H9 (cell line): ENCODE results near the gene EGFR. TPM values are rescaled to one million over a fixed set of nuclear protein-coding genes. Genes with fewer than 3 reads are reported as not detected.

ENCODE experiments used
- DNase-seq: peaks from one replicate; pipeline ENCODE4 v3.0.0-alpha.2; 2017
- H2AFZ ChIP-seq: one replicate; pipeline ENCODE4 v1.6.1; 2013; ENCODE audit warnings: mild to moderate bottlenecking, low read length, control low read depth, moderate library complexity
- H2AK5ac ChIP-seq: 2 replicates; pipeline ENCODE4 v1.6.1; 2013; ENCODE audit warnings: low read length, control low read depth, mixed read lengths; ENCODE audit not compliant: insufficient read length
- H2BK120ac ChIP-seq: one replicate; pipeline ENCODE4 v1.6.1; 2013; ENCODE audit warnings: low read depth, mild to moderate bottlenecking, low read length, control low read depth, inconsistent platforms; ENCODE audit not compliant: poor library complexity, severe bottlenecking
- H2BK12ac ChIP-seq: 2 replicates; pipeline ENCODE4 v1.6.1; 2013; ENCODE audit warnings: low read length, control low read depth, mixed read lengths, low read depth; ENCODE audit not compliant: insufficient read length
- H2BK15ac ChIP-seq: 2 replicates; pipeline ENCODE4 v1.6.1; 2013; ENCODE audit warnings: low read depth, low read length, control low read depth
- H2BK20ac ChIP-seq: one replicate; pipeline ENCODE4 v1.6.1; 2013; ENCODE audit warnings: low read depth, mild to moderate bottlenecking, low read length, control low read depth, inconsistent platforms; ENCODE audit not compliant: poor library complexity, severe bottlenecking
- H2BK5ac ChIP-seq: 2 replicates; pipeline ENCODE4 v1.6.1; 2013; ENCODE audit warnings: low read length, control low read depth, mixed read lengths; ENCODE audit not compliant: insufficient read length
- H3K14ac ChIP-seq: 2 replicates; pipeline ENCODE4 v1.6.1; 2013; ENCODE audit warnings: low read length, control low read depth; ENCODE audit not compliant: insufficient read depth
- H3K18ac ChIP-seq: 2 replicates; pipeline ENCODE4 v1.6.1; 2013; ENCODE audit warnings: low read depth, mild to moderate bottlenecking, mixed read lengths, low read length, control low read depth; ENCODE audit not compliant: insufficient read length
- H3K23ac ChIP-seq: 2 replicates; pipeline ENCODE4 v1.6.1; 2013; ENCODE audit warnings: low read length, control low read depth, mixed read lengths, low read depth; ENCODE audit not compliant: insufficient read length
- H3K23me2 ChIP-seq: 2 replicates; pipeline ENCODE4 v1.6.1; 2013; ENCODE audit warnings: low read depth, mild to moderate bottlenecking, mixed read lengths, low read length, control low read depth; ENCODE audit not compliant: insufficient read length, poor library complexity, severe bottlenecking
- H3K27ac ChIP-seq: 2 replicates; pipeline ENCODE4 v1.5.1; 2013; ENCODE audit warnings: low read length, control low read depth, mixed read lengths, low read depth; ENCODE audit not compliant: insufficient read length
- H3K27me3 ChIP-seq: 2 replicates; pipeline ENCODE4 v1.6.1; 2013; ENCODE audit warnings: low read length, control low read depth, inconsistent platforms; ENCODE audit not compliant: insufficient read depth
- H3K4ac ChIP-seq: 2 replicates; pipeline ENCODE4 v1.6.1; 2013; ENCODE audit warnings: low read depth, mild to moderate bottlenecking, control low read depth, inconsistent platforms, low read length, moderate library complexity
- H3K4me1 ChIP-seq: 2 replicates; pipeline ENCODE4 v1.6.1; 2013; ENCODE audit warnings: low read length, control low read depth, inconsistent platforms; ENCODE audit not compliant: insufficient read depth
- H3K4me2 ChIP-seq: 2 replicates; pipeline ENCODE4 v1.6.1; 2013; ENCODE audit warnings: low read length, control low read depth, mixed read lengths; ENCODE audit not compliant: insufficient read length, insufficient read depth
- H3K56ac ChIP-seq: 2 replicates; pipeline ENCODE4 v1.6.1; 2013; ENCODE audit warnings: low read depth, mild to moderate bottlenecking, mixed read lengths, low read length, control low read depth; ENCODE audit not compliant: insufficient read length
- H3K79me1 ChIP-seq: 2 replicates; pipeline ENCODE4 v1.6.1; 2013; ENCODE audit warnings: low read depth, mild to moderate bottlenecking, moderate library complexity, low read length, control low read depth, inconsistent platforms; ENCODE audit not compliant: insufficient read depth, poor library complexity, severe bottlenecking
- H3K79me2 ChIP-seq: 2 replicates; pipeline ENCODE4 v1.6.1; 2013; ENCODE audit warnings: low read length, control low read depth, inconsistent platforms; ENCODE audit not compliant: insufficient read depth
- H3K9ac ChIP-seq: 2 replicates; pipeline ENCODE4 v1.6.1; 2013; ENCODE audit warnings: low read length, control low read depth, mixed read lengths; ENCODE audit not compliant: insufficient read length; ENCODE audit errors: extremely low read depth
- H3K9me3 ChIP-seq: one replicate; pipeline ENCODE4 v1.6.1; 2013; ENCODE audit warnings: low read depth, low read length, inconsistent platforms; ENCODE audit not compliant: control insufficient read depth
- H3T11ph ChIP-seq: one replicate; pipeline ENCODE4 v1.6.1; 2013; ENCODE audit warnings: mild to moderate bottlenecking, low read length, control low read depth, inconsistent platforms
- H4K20me1 ChIP-seq: one replicate; pipeline ENCODE4 v1.6.1; 2013; ENCODE audit not compliant: control insufficient read depth, insufficient read length, insufficient read depth
- H4K5ac ChIP-seq: 2 replicates; pipeline ENCODE4 v1.6.1; 2013; ENCODE audit warnings: low read depth, mild to moderate bottlenecking, mixed read lengths, low read length, control low read depth; ENCODE audit not compliant: insufficient read length
- H4K8ac ChIP-seq: replicated peaks from 2 replicates; pipeline ENCODE4 v1.6.1; 2013; ENCODE audit warnings: low read length, control low read depth, mixed read lengths, low read depth; ENCODE audit not compliant: insufficient read length
- H4K91ac ChIP-seq: 2 replicates; pipeline ENCODE4 v1.6.1; 2013; ENCODE audit warnings: low read depth, mild to moderate bottlenecking, moderate library complexity, mixed read lengths, low read length, control low read depth; ENCODE audit not compliant: insufficient read length
- H3K27ac Mint-ChIP-seq, 3 experiments: 2 replicates in 2 of 3; 3 replicates in 1 of 3; pipeline ENCODE4 v1.8.0; 2020 to 2021; ENCODE audit warnings: mixed read lengths in 3 of 3, mild to moderate bottlenecking in 1 of 3, moderate library complexity in 1 of 3
- H3K27me3 Mint-ChIP-seq: 2 replicates; pipeline ENCODE4 v1.8.0; 2021; ENCODE audit warnings: low read depth, mild to moderate bottlenecking, moderate library complexity, mixed read lengths
- H3K36me3 Mint-ChIP-seq, 3 experiments: 2 replicates in 2 of 3; 3 replicates in 1 of 3; pipeline ENCODE4 v1.8.0; 2020 to 2021; ENCODE audit warnings: low read depth in 3 of 3, mixed read lengths in 3 of 3; ENCODE audit not compliant: insufficient read depth in 1 of 3
- H3K4me1 Mint-ChIP-seq, 2 experiments: 2 replicates each; pipeline ENCODE4 v1.8.0; 2020; ENCODE audit warnings: mixed read lengths in 2 of 2
- H3K4me3 Mint-ChIP-seq, 2 experiments: 2 replicates in 1 of 2; 3 replicates in 1 of 2; pipeline ENCODE4 v1.8.0; 2020 to 2021; ENCODE audit warnings: mild to moderate bottlenecking in 2 of 2, mixed read lengths in 2 of 2, moderate library complexity in 1 of 2
- H3K9me3 Mint-ChIP-seq, 2 experiments: 2 replicates in 1 of 2; 3 replicates in 1 of 2; pipeline ENCODE4 v1.8.0; 2020; ENCODE audit warnings: mild to moderate bottlenecking in 2 of 2, mixed read lengths in 2 of 2, moderate library complexity in 1 of 2
- WGBS: extraction: QIAGEN DNeasy Blood & Tissue Kit; methylation state at CpG from one replicate; pipeline ENCODE4 v1.1.7; 2013; ENCODE audit warnings: missing lambda C conversion rate, low lambda C conversion rate, mixed read lengths; ENCODE audit not compliant: insufficient read length; ENCODE audit errors: extremely low coverage; 5-methylcytosine and 5-hydroxymethylcytosine counted together
- total RNA-seq: library from RNA; stranded (reverse); gene quantifications from 2 replicates; pipeline ENCODE4 v1.2.1, GENCODE V29; 2021
- TF ChIP-seq, protein P1 (sequence below): fragments of 200-600 bp; sonication (generic); conservative IDR thresholded peaks from 3 replicates; pipeline ENCODE4 v1.8.0; 2021; ENCODE audit warnings: antibody characterized with exemption, mild to moderate bottlenecking

The EGFR gene
- total RNA-seq, 1 experiment from 2014 or later = 3.3 TPM

DNA sequence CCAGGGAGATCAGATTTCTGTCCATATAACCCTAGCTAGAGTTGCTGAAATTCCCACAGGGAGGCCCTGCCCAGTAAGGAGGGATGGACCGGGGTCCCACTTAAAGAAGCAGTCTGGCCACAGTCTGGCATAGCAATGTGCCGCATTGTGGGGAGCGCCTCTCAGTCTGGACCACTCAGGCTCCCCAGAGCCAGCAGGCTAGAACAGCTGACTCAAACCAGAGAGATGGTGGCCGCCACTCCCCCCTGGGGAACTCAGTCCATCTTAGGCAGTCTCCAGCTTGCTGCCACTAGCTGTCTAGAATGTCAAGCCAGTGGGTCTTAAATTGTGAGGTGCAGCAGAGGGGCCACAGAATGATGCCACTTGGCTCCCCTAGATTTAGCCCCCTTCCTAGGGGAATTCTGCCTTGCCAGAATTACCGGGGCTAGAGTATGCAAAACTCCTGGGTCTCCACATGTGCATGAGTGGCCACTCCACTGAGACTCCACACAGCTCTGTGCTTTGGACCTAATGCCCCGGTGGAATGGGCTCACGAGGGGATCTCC is 213.0 kb downstream of the EGFR start:
- Mint-ChIP-seq H3K27me3 (peaks cover 2% of the 10 kb centered on the region; the same call in 1 of the 2 replicates), H3K4me1 (peaks cover 7 to 11% of the 10 kb centered on the region in 2 experiments; a peak in 3 of 4 replicates), H3K36me3 (peaks cover 0 to 5% (median 0%) of the 10 kb centered on the region in 3 experiments; a peak in 1 of 7 replicates), H3K4me3 (no peak overlapping the region), H3K27ac (no peak overlapping the region), H3K9me3 (peaks cover 0 to 12% of the 10 kb centered on the region in 2 experiments; a peak in 3 of 5 replicates)
- H2AK5ac ChIP-seq = no peak overlapping the region
- H2BK15ac ChIP-seq = no peak overlapping the region
- no peaks in the 10 kb centered on the region for H3K23me2 ChIP-seq
- H4K20me1 ChIP-seq = peaks cover 3% of the 10 kb centered on the region
- H2BK20ac ChIP-seq = no peak overlapping the region
- no peak overlapping the region for H3K4me2 ChIP-seq
- H2BK5ac ChIP-seq = no peak overlapping the region
- H3K23ac ChIP-seq = no peak overlapping the region
- H4K91ac ChIP-seq = peak overlapping the region; percentile 53
- H3K79me1 ChIP-seq = no peaks in the 10 kb centered on the region
- no peak overlapping the region for H3K4ac ChIP-seq
- no peak overlapping the region for H3K9ac ChIP-seq
- WGBS = no CpG with 5 or more reads among the region's 7 CpGs
- no peaks in the 10 kb centered on the region for H3K27me3 ChIP-seq
- no peak overlapping the region for H4K8ac ChIP-seq
- no peak overlapping the region; the same call in 1 of the 2 replicates for H3K14ac ChIP-seq
- H3K79me2 ChIP-seq = no peaks in the 10 kb centered on the region
- TF ChIP-seq, protein P1, sequence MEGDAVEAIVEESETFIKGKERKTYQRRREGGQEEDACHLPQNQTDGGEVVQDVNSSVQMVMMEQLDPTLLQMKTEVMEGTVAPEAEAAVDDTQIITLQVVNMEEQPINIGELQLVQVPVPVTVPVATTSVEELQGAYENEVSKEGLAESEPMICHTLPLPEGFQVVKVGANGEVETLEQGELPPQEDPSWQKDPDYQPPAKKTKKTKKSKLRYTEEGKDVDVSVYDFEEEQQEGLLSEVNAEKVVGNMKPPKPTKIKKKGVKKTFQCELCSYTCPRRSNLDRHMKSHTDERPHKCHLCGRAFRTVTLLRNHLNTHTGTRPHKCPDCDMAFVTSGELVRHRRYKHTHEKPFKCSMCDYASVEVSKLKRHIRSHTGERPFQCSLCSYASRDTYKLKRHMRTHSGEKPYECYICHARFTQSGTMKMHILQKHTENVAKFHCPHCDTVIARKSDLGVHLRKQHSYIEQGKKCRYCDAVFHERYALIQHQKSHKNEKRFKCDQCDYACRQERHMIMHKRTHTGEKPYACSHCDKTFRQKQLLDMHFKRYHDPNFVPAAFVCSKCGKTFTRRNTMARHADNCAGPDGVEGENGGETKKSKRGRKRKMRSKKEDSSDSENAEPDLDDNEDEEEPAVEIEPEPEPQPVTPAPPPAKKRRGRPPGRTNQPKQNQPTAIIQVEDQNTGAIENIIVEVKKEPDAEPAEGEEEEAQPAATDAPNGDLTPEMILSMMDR = no peak
- H2AFZ ChIP-seq = no peak overlapping the region
- DNase-seq = no peak
- H2BK12ac ChIP-seq = no peak overlapping the region
- no peak overlapping the region for H2BK120ac ChIP-seq
- H3T11ph ChIP-seq = no peak overlapping the region
- H3K18ac ChIP-seq = no peak overlapping the region
- H3K4me1 ChIP-seq = peaks cover 2% of the 10 kb centered on the region; the same call in 1 of the 2 replicates
- no peak overlapping the region for H3K56ac ChIP-seq
- H3K9me3 ChIP-seq = no peaks in the 10 kb centered on the region
- no peak overlapping the region for H4K5ac ChIP-seq
- H3K27ac ChIP-seq = no peak overlapping the region
